MM.1S (cell line): Measurements from ENCODE around the gene XRCC4.

Source experiments
- EZH2phosphoT487 ChIP-seq: fragments of 300-600 bp; sonication (generic); IDR thresholded peaks from 2 replicates; pipeline ENCODE4 v1.6.1; 2018; ENCODE audit warnings: antibody characterized with exemption, low read length
- TF ChIP-seq, protein P1 (sequence below): fragments of 300-600 bp; sonication (generic); IDR thresholded peaks from 2 replicates; pipeline ENCODE4 v1.5.1; 2016; ENCODE audit warnings: antibody characterized with exemption, low read length, mixed read lengths

- TF ChIP-seq, protein P1, sequence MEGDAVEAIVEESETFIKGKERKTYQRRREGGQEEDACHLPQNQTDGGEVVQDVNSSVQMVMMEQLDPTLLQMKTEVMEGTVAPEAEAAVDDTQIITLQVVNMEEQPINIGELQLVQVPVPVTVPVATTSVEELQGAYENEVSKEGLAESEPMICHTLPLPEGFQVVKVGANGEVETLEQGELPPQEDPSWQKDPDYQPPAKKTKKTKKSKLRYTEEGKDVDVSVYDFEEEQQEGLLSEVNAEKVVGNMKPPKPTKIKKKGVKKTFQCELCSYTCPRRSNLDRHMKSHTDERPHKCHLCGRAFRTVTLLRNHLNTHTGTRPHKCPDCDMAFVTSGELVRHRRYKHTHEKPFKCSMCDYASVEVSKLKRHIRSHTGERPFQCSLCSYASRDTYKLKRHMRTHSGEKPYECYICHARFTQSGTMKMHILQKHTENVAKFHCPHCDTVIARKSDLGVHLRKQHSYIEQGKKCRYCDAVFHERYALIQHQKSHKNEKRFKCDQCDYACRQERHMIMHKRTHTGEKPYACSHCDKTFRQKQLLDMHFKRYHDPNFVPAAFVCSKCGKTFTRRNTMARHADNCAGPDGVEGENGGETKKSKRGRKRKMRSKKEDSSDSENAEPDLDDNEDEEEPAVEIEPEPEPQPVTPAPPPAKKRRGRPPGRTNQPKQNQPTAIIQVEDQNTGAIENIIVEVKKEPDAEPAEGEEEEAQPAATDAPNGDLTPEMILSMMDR: no peak
- TF ChIP-seq EZH2phosphoT487: no peak
These were observed 178.9 kb downstream of the XRCC4 start for GRCh38 chr5:83256091-83256780.
